ENCODE results near the gene GRB2.

DNA sequence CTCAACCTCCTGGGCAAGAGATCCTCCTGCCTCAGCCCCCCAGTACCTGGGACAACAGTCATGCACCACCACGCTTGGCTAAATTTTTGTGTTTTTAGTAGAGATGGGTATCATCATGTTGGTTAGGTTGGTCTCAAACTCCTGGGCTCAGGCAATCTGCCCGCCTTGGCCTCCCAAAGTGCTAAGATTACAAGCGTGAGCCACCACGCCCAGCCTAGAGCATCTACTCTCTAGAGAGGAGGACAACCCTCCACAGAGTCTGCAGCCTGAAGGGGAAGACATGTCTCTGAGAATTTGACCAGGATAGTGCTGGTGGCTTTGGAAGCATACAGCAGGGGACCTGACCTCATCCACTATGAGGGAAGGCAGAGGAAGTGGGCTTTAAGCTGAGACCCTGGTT lies 4.7 kb upstream of the GRB2 start:
- TF ChIP-seq GABPB1 (CRISPR knock-in tag; IDR thresholded peaks at IDR 0.05) (no peak), ZNF121 (CRISPR knock-in tag; IDR thresholded peaks at IDR 0.05) (no peak), FOXJ3 (CRISPR knock-in tag; IDR thresholded peaks at IDR 0.05; ENCODE audit: borderline replicate concordance) (no peak), TEAD4 (CRISPR knock-in tag; IDR thresholded peaks at IDR 0.05) (no peak)
- TF ChIP-seq, protein P1, sequence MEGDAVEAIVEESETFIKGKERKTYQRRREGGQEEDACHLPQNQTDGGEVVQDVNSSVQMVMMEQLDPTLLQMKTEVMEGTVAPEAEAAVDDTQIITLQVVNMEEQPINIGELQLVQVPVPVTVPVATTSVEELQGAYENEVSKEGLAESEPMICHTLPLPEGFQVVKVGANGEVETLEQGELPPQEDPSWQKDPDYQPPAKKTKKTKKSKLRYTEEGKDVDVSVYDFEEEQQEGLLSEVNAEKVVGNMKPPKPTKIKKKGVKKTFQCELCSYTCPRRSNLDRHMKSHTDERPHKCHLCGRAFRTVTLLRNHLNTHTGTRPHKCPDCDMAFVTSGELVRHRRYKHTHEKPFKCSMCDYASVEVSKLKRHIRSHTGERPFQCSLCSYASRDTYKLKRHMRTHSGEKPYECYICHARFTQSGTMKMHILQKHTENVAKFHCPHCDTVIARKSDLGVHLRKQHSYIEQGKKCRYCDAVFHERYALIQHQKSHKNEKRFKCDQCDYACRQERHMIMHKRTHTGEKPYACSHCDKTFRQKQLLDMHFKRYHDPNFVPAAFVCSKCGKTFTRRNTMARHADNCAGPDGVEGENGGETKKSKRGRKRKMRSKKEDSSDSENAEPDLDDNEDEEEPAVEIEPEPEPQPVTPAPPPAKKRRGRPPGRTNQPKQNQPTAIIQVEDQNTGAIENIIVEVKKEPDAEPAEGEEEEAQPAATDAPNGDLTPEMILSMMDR (IDR thresholded peaks at IDR 0.05): no peak
- TF ChIP-seq, protein P2, sequence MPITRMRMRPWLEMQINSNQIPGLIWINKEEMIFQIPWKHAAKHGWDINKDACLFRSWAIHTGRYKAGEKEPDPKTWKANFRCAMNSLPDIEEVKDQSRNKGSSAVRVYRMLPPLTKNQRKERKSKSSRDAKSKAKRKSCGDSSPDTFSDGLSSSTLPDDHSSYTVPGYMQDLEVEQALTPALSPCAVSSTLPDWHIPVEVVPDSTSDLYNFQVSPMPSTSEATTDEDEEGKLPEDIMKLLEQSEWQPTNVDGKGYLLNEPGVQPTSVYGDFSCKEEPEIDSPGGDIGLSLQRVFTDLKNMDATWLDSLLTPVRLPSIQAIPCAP (CRISPR knock-in tag; IDR thresholded peaks at IDR 0.05): no peak
- TF ChIP-seq, protein P3, sequence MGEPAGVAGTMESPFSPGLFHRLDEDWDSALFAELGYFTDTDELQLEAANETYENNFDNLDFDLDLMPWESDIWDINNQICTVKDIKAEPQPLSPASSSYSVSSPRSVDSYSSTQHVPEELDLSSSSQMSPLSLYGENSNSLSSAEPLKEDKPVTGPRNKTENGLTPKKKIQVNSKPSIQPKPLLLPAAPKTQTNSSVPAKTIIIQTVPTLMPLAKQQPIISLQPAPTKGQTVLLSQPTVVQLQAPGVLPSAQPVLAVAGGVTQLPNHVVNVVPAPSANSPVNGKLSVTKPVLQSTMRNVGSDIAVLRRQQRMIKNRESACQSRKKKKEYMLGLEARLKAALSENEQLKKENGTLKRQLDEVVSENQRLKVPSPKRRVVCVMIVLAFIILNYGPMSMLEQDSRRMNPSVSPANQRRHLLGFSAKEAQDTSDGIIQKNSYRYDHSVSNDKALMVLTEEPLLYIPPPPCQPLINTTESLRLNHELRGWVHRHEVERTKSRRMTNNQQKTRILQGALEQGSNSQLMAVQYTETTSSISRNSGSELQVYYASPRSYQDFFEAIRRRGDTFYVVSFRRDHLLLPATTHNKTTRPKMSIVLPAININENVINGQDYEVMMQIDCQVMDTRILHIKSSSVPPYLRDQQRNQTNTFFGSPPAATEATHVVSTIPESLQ (CRISPR knock-in tag; IDR thresholded peaks at IDR 0.05): no peak
